ENCODE data around the gene SLC25A31.

DNA sequence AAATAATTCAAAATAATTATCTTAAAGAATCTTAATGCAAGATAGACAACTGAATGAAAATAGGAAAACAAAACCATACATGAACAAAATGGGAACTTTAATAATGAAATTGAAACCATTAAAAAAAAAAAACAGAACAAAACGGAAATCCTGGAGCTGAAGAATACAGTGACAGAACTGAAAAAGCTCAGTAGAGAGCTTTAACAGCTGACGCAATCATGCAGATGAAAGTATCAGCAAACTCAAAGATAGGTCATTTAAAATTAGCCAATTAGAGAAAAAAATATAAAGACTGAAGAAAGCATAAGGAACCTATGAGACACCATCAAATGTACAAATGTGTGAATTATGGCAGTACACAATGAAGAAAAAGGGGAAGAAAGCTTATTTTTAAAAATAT, 18.8 kb downstream of the SLC25A31 start:
- TF ChIP-seq CTCF (IDR thresholded peaks at IDR 0.05) (no peak), POLR2A (IDR thresholded peaks at IDR 0.05) (no peak)

All from thyroid gland (tissue), 4 donors.